Measurements from ENCODE around the gene GPR146. TPM values are rescaled to one million over a fixed set of nuclear protein-coding genes. Genes with fewer than 3 reads are reported as not detected.

Gene GPR146
- total and polyA plus RNA-seq, 11 donors, result 11.1 to 56.8 (median 25.2) TPM

GRCh38 chr7:1029637-1030443 lies 14.5 kb upstream of the GPR146 start:
- ATAC-seq (no peak), DNase-seq (no peak)
- Histone ChIP-seq H3K27me3 (no peaks in the 10 kb centered on the region), H3K9me3 (no peaks in the 10 kb centered on the region), H3K36me3 (peaks cover 0 to 17% (median 13%) of the 10 kb centered on the region in 9 donors), H3K4me3 (no peak overlapping the region), H3K4me1 (peaks cover 4 to 34% (median 15%) of the 10 kb centered on the region in 12 donors), H3K27ac (peak overlapping the region in 9 of 12 donors; percentile 79 to 97 (median 92))
- intact Hi-C loops (cut with DNase I), result loop anchor here in 3 of 10 donors (2.0 to 5.0 kb wide), 5 partner anchors 13 to 35 kb away; partner anchors contain the start of gene GPR146 (in 1 of the 3)
- WGBS, 4 donors, result 93 to 96% (median 95%) methylated on average over 30 to 33 of the region's 33 CpGs
- TF ChIP-seq POLR2A (IDR thresholded peaks at IDR 0.05), result no peak
- TF ChIP-seq CTCF (IDR thresholded peaks at IDR 0.05), result no peak

GRCh38 chr7:1030444-1031070 lies 13.8 kb upstream of the GPR146 start:
- WGBS, 4 donors, result 89 to 94% (median 93%) methylated on average over 9 to 12 of the region's 12 CpGs
- Histone ChIP-seq H3K27me3 (no peaks in the 10 kb centered on the region), H3K9me3 (no peaks in the 10 kb centered on the region), H3K36me3 (peaks cover 0 to 13% (median 8%) of the 10 kb centered on the region in 9 donors), H3K4me1 (peaks cover 4 to 30% (median 15%) of the 10 kb centered on the region in 12 donors), H3K27ac (no peak overlapping the region), H3K4me3 (no peak overlapping the region)
- DNase-seq (no peak), ATAC-seq (no peak)
- no peak for TF ChIP-seq CTCF (IDR thresholded peaks at IDR 0.05)
- TF ChIP-seq POLR2A (IDR thresholded peaks at IDR 0.05), result no peak
- intact Hi-C loops (cut with DNase I), result no loop called here

GRCh38 chr7:1031716-1032455 lies 12.5 kb upstream of the GPR146 start:
- Histone ChIP-seq H3K9me3 (no peaks in the 10 kb centered on the region), H3K4me1 (peaks cover 4 to 24% (median 14%) of the 10 kb centered on the region in 12 donors), H3K4me3 (no peak overlapping the region), H3K27ac (no peak overlapping the region), H3K27me3 (no peaks in the 10 kb centered on the region), H3K36me3 (peaks cover 0 to under 1% (median 0%) of the 10 kb centered on the region in 9 donors)
- DNase-seq (no peak), ATAC-seq (no peak)
- TF ChIP-seq CTCF (IDR thresholded peaks at IDR 0.05) (no peak), POLR2A (IDR thresholded peaks at IDR 0.05) (no peak)
- WGBS, 4 donors, result 95 to 96% (median 95%) methylated on average over 25 to 30 of the region's 33 CpGs
- intact Hi-C loops (cut with DNase I), result no loop called here
